ENCODE results near the gene ACAN.

DNA sequence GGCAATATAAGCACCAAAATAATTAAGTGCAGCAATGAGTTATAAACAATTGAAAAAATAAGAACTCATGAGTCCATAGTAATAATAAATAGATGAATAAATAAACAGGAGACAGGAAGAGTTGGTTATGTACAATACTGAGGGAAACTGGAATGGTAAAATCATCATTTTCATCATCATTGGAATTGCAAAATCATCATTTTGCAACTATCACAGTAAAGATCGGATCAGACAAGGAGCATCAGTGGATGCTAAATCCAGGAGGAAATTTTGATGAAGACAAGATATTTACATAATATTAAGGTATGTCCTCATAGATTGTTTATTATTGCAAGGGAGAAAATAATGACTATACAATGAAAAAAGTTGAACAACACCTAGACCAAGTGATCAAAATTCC is 38.8 kb upstream of the ACAN start:
- TF ChIP-seq POLR2AphosphoS5 (IDR thresholded peaks at IDR 0.05; ENCODE audit: low read depth, low read length) (no peak), TAF1 (IDR thresholded peaks at IDR 0.05; ENCODE audit: borderline replicate concordance, insufficient read depth, low read length) (no peak), REST (IDR thresholded peaks at IDR 0.05; ENCODE audit: insufficient read depth in 1 of 2, low read depth in 2 of 2, low read length in 2 of 2) (no peak), SIN3A (IDR thresholded peaks at IDR 0.05; ENCODE audit: borderline replicate concordance, insufficient read depth, low read length) (no peak), FOXP2 (optimal IDR thresholded peaks at IDR 0.05; ENCODE audit: borderline replicate concordance, extremely low read depth, extremely low read length, insufficient read depth) (no peak)

Measured in PFSK-1 (cell line).